Chondrocyte (in vitro differentiated cells): ENCODE results near the gene PJVK. TPM values are rescaled to one million over a fixed set of nuclear protein-coding genes. Genes with fewer than 3 reads are reported as not detected.

ENCODE experiments used
- DNase-seq: peaks from one replicate; pipeline ENCODE4 v3.0.0; 2021; ENCODE audit warnings: mixed read lengths, low spot score
- H3K27ac Mint-ChIP-seq: one replicate; pipeline ENCODE4 v1.8.0; 2021; ENCODE audit warnings: mild to moderate bottlenecking, moderate library complexity, mixed read lengths; ENCODE audit not compliant: unreplicated experiment
- H3K27me3 Mint-ChIP-seq: 2 replicates; pipeline ENCODE4 v1.8.0; 2021; ENCODE audit warnings: low read depth, mixed read lengths
- H3K36me3 Mint-ChIP-seq: 2 replicates; pipeline ENCODE4 v1.8.0; 2021; ENCODE audit warnings: low read depth, mixed read lengths
- H3K4me1 Mint-ChIP-seq: 2 replicates; pipeline ENCODE4 v1.8.0; 2021; ENCODE audit warnings: low read depth, mild to moderate bottlenecking, mixed read lengths
- H3K4me3 Mint-ChIP-seq: one replicate; pipeline ENCODE4 v1.8.0; 2021; ENCODE audit warnings: mild to moderate bottlenecking, moderate library complexity, mixed read lengths; ENCODE audit not compliant: unreplicated experiment
- H3K9me3 Mint-ChIP-seq: 2 replicates; pipeline ENCODE4 v1.8.0; 2021; ENCODE audit warnings: low read depth, mixed read lengths
- total RNA-seq: library from RNA; stranded (reverse); gene quantifications from 3 replicates; pipeline ENCODE4 v1.2.1, GENCODE V29; 2021
- TF ChIP-seq, protein P1 (sequence below): fragments of 200-600 bp; sonication (generic); IDR thresholded peaks from 2 replicates; pipeline ENCODE4 v1.5.0; 2021; ENCODE audit warnings: antibody characterized with exemption, mild to moderate bottlenecking, moderate library complexity

Gene PJVK
- total RNA-seq, 1 donor from 2014 or later: 4.2 TPM

GRCh38 chr2:178473373-178473772 lies 22.2 kb downstream of the PJVK start:
- no peaks in the 10 kb centered on the region for H3K9me3 Mint-ChIP-seq
- no peaks in the 10 kb centered on the region for H3K27me3 Mint-ChIP-seq
- no peak overlapping the region for H3K27ac Mint-ChIP-seq
- peaks cover 31% of the 10 kb centered on the region for H3K4me1 Mint-ChIP-seq
- no peak for DNase-seq
- no peaks in the 10 kb centered on the region for H3K36me3 Mint-ChIP-seq
- H3K4me3 Mint-ChIP-seq: no peak overlapping the region
- TF ChIP-seq, protein P1, sequence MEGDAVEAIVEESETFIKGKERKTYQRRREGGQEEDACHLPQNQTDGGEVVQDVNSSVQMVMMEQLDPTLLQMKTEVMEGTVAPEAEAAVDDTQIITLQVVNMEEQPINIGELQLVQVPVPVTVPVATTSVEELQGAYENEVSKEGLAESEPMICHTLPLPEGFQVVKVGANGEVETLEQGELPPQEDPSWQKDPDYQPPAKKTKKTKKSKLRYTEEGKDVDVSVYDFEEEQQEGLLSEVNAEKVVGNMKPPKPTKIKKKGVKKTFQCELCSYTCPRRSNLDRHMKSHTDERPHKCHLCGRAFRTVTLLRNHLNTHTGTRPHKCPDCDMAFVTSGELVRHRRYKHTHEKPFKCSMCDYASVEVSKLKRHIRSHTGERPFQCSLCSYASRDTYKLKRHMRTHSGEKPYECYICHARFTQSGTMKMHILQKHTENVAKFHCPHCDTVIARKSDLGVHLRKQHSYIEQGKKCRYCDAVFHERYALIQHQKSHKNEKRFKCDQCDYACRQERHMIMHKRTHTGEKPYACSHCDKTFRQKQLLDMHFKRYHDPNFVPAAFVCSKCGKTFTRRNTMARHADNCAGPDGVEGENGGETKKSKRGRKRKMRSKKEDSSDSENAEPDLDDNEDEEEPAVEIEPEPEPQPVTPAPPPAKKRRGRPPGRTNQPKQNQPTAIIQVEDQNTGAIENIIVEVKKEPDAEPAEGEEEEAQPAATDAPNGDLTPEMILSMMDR: no peak

GRCh38 chr2:178473931-178474330 lies 22.8 kb downstream of the PJVK start:
- H3K27ac Mint-ChIP-seq: no peak overlapping the region
- no peak for DNase-seq

DNA sequence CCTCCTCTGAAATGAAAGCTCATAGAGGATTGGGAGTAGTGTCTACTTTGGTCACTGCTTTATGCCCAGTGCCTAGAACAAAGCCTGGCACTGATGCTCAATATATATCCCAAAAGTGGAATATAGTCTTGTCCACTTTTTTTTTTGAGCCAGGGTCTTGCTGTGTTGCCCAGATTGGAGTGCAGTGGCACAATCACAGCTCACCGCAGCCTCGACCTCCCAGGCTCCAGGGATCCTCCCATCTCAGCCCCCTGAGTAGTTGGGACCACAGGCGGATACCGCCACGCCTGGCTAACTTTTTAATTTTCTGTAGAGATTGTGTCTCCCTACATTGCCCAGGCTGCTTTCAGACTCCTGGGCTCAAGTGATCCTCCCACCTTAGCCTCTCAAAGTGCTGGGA lies 23.4 kb downstream of the PJVK start:
- no peak overlapping the region for H3K4me3 Mint-ChIP-seq
- H3K4me1 Mint-ChIP-seq: peaks cover 40% of the 10 kb centered on the region
- H3K9me3 Mint-ChIP-seq: no peaks in the 10 kb centered on the region
- H3K27me3 Mint-ChIP-seq: no peaks in the 10 kb centered on the region
- H3K36me3 Mint-ChIP-seq: no peaks in the 10 kb centered on the region
- H3K27ac Mint-ChIP-seq: no peak overlapping the region
- TF ChIP-seq, protein P1: no peak
- no peak for DNase-seq

More at GRCh38 chr2:178473931-178474330, 22.8 kb downstream of the PJVK start:
- Mint-ChIP-seq H3K27me3 (no peaks in the 10 kb centered on the region), H3K4me1 (peaks cover 34% of the 10 kb centered on the region), H3K4me3 (no peak overlapping the region), H3K36me3 (no peaks in the 10 kb centered on the region), H3K9me3 (no peaks in the 10 kb centered on the region)
- TF ChIP-seq, protein P1: no peak

GRCh38 chr2:178476477-178476876 lies 25.3 kb downstream of the PJVK start:
- Mint-ChIP-seq H3K36me3 (no peaks in the 10 kb centered on the region), H3K4me3 (no peak overlapping the region), H3K4me1 (peaks cover 45% of the 10 kb centered on the region), H3K27me3 (no peaks in the 10 kb centered on the region), H3K9me3 (no peaks in the 10 kb centered on the region), H3K27ac (no peak overlapping the region)
- TF ChIP-seq, protein P1: no peak
- no peak for DNase-seq

DNA sequence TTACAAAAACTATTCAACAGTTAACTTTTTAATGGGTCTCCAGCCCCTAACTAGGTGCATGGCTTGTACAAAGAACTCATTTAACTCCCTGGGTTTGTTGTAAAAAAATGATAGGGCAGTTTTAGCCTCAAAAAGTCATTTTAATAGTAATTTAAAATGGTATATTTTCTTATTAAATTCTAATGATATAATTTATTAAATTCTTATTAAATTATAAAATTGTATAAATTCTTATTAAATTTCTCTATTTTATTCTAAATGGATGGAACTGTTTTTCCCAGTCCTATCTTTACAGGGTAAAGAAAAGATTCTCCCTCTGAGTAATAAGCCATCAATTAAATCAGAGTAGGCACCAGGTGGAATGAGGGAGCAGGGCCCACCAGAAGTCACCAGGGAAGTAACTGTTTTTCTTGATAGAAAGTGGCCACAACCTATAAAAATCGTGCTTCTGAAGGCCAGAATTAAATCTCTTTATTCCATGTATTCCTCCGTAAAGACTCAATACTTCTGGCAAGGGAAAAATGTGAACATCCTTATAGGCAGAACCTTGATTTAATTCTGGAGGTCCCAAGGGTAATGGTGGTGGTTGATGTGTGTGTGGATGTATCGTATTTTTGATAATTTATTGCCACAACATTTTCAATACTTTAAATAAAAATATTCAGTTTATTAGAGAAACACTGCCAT lies 26.4 kb downstream of the PJVK start:
- Mint-ChIP-seq H3K36me3 (no peaks in the 10 kb centered on the region), H3K4me1 (peaks cover 56% of the 10 kb centered on the region), H3K4me3 (peak overlapping the region; percentile 97), H3K9me3 (no peaks in the 10 kb centered on the region), H3K27me3 (no peaks in the 10 kb centered on the region), H3K27ac (peak overlapping the region; percentile 99)
- DNase-seq: no peak
- TF ChIP-seq, protein P1: no peak
